HepG2 (cell line): ENCODE results near the gene VWA3A. TPM values are rescaled to one million over a fixed set of nuclear protein-coding genes. Genes with fewer than 3 reads are reported as not detected.

Experiments used
- CREB3 ChIP-seq: sonication (generic); formaldehyde crosslinking; IDR thresholded peaks from 2 replicates; pipeline ENCODE4 v1.5.0; 2020; ENCODE audit warnings: missing genetic modification reagents
- FOXO4 ChIP-seq: sonication (generic); formaldehyde crosslinking; conservative IDR thresholded peaks from 2 replicates; pipeline ENCODE4 v1.8.1; 2023; ENCODE audit warnings: missing genetic modification reagents
- GRHL1 ChIP-seq: sonication (generic); formaldehyde crosslinking; conservative IDR thresholded peaks from 2 replicates; pipeline ENCODE4 v1.8.0; 2022; ENCODE audit warnings: missing genetic modification reagents
- GTF2F1 ChIP-seq: fragments of 150-350 bp; IDR thresholded peaks from 2 replicates; pipeline ENCODE4 v1.6.1; 2014; ENCODE audit warnings: low read length
- HOXD1 ChIP-seq: sonication (generic); formaldehyde crosslinking; IDR thresholded peaks from 2 replicates; pipeline ENCODE4 v1.5.0; 2020; ENCODE audit warnings: missing genetic modification reagents
- MAFG ChIP-seq: sonication (generic); formaldehyde crosslinking; IDR thresholded peaks from 2 replicates; pipeline ENCODE4 v1.5.1; 2020; ENCODE audit warnings: mild to moderate bottlenecking, missing genetic modification reagents
- MIXL1 ChIP-seq: IDR thresholded peaks from 2 replicates; pipeline ENCODE4 v1.6.1; 2016
- PRDM15 ChIP-seq: sonication (generic); formaldehyde crosslinking; IDR thresholded peaks from 2 replicates; pipeline ENCODE4 v1.4.0; 2020; ENCODE audit warnings: missing genetic modification reagents
- RBM22 ChIP-seq: fragments of 200-400 bp; formaldehyde crosslinking; optimal IDR thresholded peaks from 2 replicates; pipeline ENCODE3; 2017; ENCODE audit warnings: mild to moderate bottlenecking, low read length, moderate library complexity
- SIX1 ChIP-seq: sonication (generic); formaldehyde crosslinking; IDR thresholded peaks from 2 replicates; pipeline ENCODE4 v1.4.0; 2020; ENCODE audit warnings: missing genetic modification reagents, borderline replicate concordance
- ZIK1 ChIP-seq: sonication (generic); formaldehyde crosslinking; IDR thresholded peaks from 2 replicates; pipeline ENCODE4 v1.5.0; 2020; ENCODE audit warnings: mild to moderate bottlenecking, low read depth, missing genetic modification reagents, borderline replicate concordance
- ZNF121 ChIP-seq: sonication (generic); formaldehyde crosslinking; IDR thresholded peaks from 2 replicates; pipeline ENCODE4 v1.5.0; 2020; ENCODE audit warnings: mild to moderate bottlenecking, missing genetic modification reagents
- ZNF124 ChIP-seq: sonication (generic); formaldehyde crosslinking; IDR thresholded peaks from 2 replicates; pipeline ENCODE4 v1.4.0; 2020; ENCODE audit warnings: missing genetic modification reagents
- ZNF672 ChIP-seq: sonication (generic); formaldehyde crosslinking; IDR thresholded peaks from 2 replicates; pipeline ENCODE4 v1.8.1; 2022; ENCODE audit warnings: missing genetic modification reagents
- ZNF749 ChIP-seq: sonication (generic); formaldehyde crosslinking; IDR thresholded peaks from 2 replicates; pipeline ENCODE4 v1.8.0; 2022; ENCODE audit warnings: mild to moderate bottlenecking, missing genetic modification reagents, moderate library complexity, borderline replicate concordance
- ZNF780A ChIP-seq: sonication (generic); formaldehyde crosslinking; IDR thresholded peaks from 2 replicates; pipeline ENCODE4 v1.8.0; 2022; ENCODE audit warnings: mild to moderate bottlenecking, missing genetic modification reagents, moderate library complexity
- polyA plus RNA-seq, 8 experiments: library from polyadenylated mRNA; depleted of rRNA in 3 of 8; stranded (reverse) in 7 of 8; unstranded in 1 of 8; fragments of >200 nt; fragmentation: Illumina TruSeq in 4 of 8; extraction: Trizol in 4 of 8; gene quantifications; 2 replicates each; pipeline versions ENCODE4 v1.2.1 to v1.2.3, GENCODE V29; 2011 to 2016; ENCODE audit warnings: low read depth in 4 of 8, missing spikeins in 1 of 8, mixed read lengths in 1 of 8; ENCODE audit not compliant: insufficient read depth in 1 of 8
- total RNA-seq, 5 experiments: library from RNA; depleted of rRNA; stranded (reverse); fragments of >200 nt; fragmentation: Illumina TruSeq; extraction: Trizol; gene quantifications; 2 replicates each; pipeline ENCODE4 v1.2.3, GENCODE V29; 2016; ENCODE audit warnings: low read depth in 1 of 5
- TF ChIP-seq, protein P1 (sequence below): sonication (generic); formaldehyde crosslinking; IDR thresholded peaks from 2 replicates; pipeline ENCODE4 v1.5.1; 2020; ENCODE audit warnings: missing genetic modification reagents, mild to moderate bottlenecking, borderline replicate concordance

Gene VWA3A
- total and polyA plus RNA-seq, 2 of the 13 experiments (the other 11 are each of a cell fraction or from before 2014, with no cell fraction given), result 0.03 to 0.07 TPM

GRCh38 chr16:22195695-22196558 lies 103.6 kb downstream of the VWA3A start (continued):
- TF ChIP-seq, protein P1, sequence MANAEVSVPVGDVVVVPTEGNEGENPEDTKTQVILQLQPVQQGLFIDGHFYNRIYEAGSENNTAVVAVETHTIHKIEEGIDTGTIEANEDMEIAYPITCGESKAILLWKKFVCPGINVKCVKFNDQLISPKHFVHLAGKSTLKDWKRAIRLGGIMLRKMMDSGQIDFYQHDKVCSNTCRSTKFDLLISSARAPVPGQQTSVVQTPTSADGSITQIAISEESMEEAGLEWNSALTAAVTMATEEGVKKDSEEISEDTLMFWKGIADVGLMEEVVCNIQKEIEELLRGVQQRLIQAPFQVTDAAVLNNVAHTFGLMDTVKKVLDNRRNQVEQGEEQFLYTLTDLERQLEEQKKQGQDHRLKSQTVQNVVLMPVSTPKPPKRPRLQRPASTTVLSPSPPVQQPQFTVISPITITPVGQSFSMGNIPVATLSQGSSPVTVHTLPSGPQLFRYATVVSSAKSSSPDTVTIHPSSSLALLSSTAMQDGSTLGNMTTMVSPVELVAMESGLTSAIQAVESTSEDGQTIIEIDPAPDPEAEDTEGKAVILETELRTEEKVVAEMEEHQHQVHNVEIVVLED (CRISPR knock-in tag), result peak; percentile 63; the same call in 1 of the 2 replicates
- TF ChIP-seq GRHL1 (CRISPR knock-in tag), result no peak
- TF ChIP-seq CREB3 (CRISPR knock-in tag), result peak; percentile 41; the same call in 1 of the 2 replicates
- peak; percentile 78 for TF ChIP-seq SIX1 (CRISPR knock-in tag)
- TF ChIP-seq ZNF121, result peak; percentile 91
- TF ChIP-seq RBM22, result peak; percentile 100
- TF ChIP-seq MAFG (CRISPR knock-in tag), result no peak
- peak; percentile 65; the same call in 1 of the 2 replicates for TF ChIP-seq HOXD1 (CRISPR knock-in tag)
- TF ChIP-seq ZIK1, result no peak
- peak; percentile 56; the same call in 1 of the 2 replicates for TF ChIP-seq ZNF780A (CRISPR knock-in tag)
- TF ChIP-seq GTF2F1, result peak; percentile 88
- 0 out of 2 replicates have a peak, but pooled peaks have one; percentile 22 for TF ChIP-seq PRDM15 (CRISPR knock-in tag)
- TF ChIP-seq ZNF749 (CRISPR knock-in tag), result peak; percentile 81; the same call in 1 of the 2 replicates
- 0 out of 2 replicates have a peak, but pooled peaks have one; percentile 63 for TF ChIP-seq FOXO4 (CRISPR knock-in tag)
- peak; percentile 91 for TF ChIP-seq ZNF124 (CRISPR knock-in tag)
- no peak for TF ChIP-seq ZNF672 (CRISPR knock-in tag)
- peak; percentile 28; the same call in 1 of the 2 replicates for TF ChIP-seq MIXL1 (CRISPR knock-in tag)
